Erythroblast (primary cell): ENCODE measurements around the gene HRH3.

Source experiments
- GATA1 ChIP-seq: IDR thresholded peaks from 2 replicates; pipeline ENCODE4 v1.6.1; 2011; ENCODE audit warnings: low read depth, mild to moderate bottlenecking, control low read depth, low read length, moderate library complexity
- POLR2A ChIP-seq: IDR thresholded peaks from 2 replicates; pipeline ENCODE4 v1.6.1; 2011; ENCODE audit warnings: mild to moderate bottlenecking, low read length

GRCh38 chr20:62223571-62223970 is 3.5 kb upstream of the HRH3 start:
- TF ChIP-seq POLR2A: no peak
- no peak for TF ChIP-seq GATA1
